ENCODE data around the gene AFF3.

DNA sequence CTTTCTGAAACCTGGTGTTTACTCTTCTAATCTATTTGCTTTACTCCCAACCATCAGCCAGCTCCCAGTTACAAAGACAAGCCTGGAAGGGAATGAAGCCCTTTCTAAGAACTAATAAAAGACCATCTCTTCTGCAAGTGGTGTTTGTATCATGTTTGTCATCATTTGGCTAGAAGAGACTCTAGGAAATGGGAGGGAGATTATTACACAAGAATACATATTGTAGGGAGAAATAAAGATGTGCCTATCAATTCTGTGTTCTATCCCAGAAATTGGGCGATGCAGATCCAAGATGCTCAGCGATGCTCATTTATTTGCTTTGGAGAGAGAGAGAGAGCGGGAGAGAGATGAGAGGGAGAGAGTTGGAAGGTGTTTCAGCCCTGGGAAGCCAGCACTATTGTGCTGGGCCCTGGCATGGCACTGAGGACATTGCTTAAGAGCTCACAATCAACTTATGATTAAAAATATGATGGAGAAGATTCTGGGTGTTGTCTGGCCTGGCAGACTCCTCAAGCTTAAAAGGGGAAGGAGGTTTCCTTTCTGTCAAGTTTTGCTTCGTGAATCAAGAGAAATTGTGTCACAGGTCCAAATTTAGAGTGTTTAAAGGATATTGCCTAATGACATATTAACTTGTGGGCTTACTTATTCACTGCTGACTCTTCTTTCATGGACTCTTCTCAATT is 41.8 kb upstream of the AFF3 start:
- TF ChIP-seq, protein P1, sequence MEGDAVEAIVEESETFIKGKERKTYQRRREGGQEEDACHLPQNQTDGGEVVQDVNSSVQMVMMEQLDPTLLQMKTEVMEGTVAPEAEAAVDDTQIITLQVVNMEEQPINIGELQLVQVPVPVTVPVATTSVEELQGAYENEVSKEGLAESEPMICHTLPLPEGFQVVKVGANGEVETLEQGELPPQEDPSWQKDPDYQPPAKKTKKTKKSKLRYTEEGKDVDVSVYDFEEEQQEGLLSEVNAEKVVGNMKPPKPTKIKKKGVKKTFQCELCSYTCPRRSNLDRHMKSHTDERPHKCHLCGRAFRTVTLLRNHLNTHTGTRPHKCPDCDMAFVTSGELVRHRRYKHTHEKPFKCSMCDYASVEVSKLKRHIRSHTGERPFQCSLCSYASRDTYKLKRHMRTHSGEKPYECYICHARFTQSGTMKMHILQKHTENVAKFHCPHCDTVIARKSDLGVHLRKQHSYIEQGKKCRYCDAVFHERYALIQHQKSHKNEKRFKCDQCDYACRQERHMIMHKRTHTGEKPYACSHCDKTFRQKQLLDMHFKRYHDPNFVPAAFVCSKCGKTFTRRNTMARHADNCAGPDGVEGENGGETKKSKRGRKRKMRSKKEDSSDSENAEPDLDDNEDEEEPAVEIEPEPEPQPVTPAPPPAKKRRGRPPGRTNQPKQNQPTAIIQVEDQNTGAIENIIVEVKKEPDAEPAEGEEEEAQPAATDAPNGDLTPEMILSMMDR (conservative IDR thresholded peaks at IDR 0.05): no peak
- no peak for TF ChIP-seq EZH2 (IDR thresholded peaks at IDR 0.05; ENCODE audit: low read depth)

Measured in PC-9 (cell line).